ENCODE measurements around the gene RPL13. TPM values are rescaled to one million over a fixed set of nuclear protein-coding genes. Genes with fewer than 3 reads are reported as not detected.

RPL13 gene
- total and polyA plus RNA-seq, 9 of the 15 experiments (the other 6 are each of a cell fraction or from before 2014, with no cell fraction given), result 227 to 6,042 (median 1,633) TPM

GRCh38 chr16:89511374-89511773 is 49.1 kb upstream of the RPL13 start (continued):
- TF ChIP-seq ZHX1 (conservative IDR thresholded peaks at IDR 0.05; ENCODE audit: low read length) (no peak), ZKSCAN8 (CRISPR knock-in tag; IDR thresholded peaks at IDR 0.05) (no peak), CHD2 (IDR thresholded peaks at IDR 0.05; ENCODE audit: low read depth, low read length) (no peak), CBX2 (IDR thresholded peaks at IDR 0.05; ENCODE audit: insufficient read depth, low read length, poor library complexity, severe bottlenecking) (no peak), MTA1 (IDR thresholded peaks at IDR 0.05; ENCODE audit: borderline replicate concordance) (no peak), FOXJ3 (CRISPR knock-in tag; IDR thresholded peaks at IDR 0.05) (no peak), ZNF24 (IDR thresholded peaks at IDR 0.05) (no peak), NRF1 (conservative IDR thresholded peaks at IDR 0.05 in 1 of 2, IDR thresholded peaks at IDR 0.05 in 1 of 2) (no peak), AFF4 (CRISPR knock-in tag; IDR thresholded peaks at IDR 0.05) (no peak)
